RWPE1 (cell line): ENCODE measurements around the gene EFCAB10.
"Not testable (repeated sequence)": the region's sequence is repeated elsewhere in the genome, so short reads cannot be mapped to it uniquely, and the experiment has no call there.

Source experiments
- CTCF ChIA-PET: fragments of 350-600 bp; sonication (Branson Sonifier 250); formaldehyde crosslinking; extraction: SDS; loops from one replicate; lab custom pipeline; 2021; lab: Yijun Ruan, JAX
- POLR2A ChIA-PET: fragments of 400-600 bp; formaldehyde crosslinking; extraction: SDS; loops from one replicate; lab custom pipeline; 2020; ENCODE audit warnings: antibody characterized with exemption; ENCODE audit not compliant: low non-redundant PET; lab: Yijun Ruan, JAX
- DNase-seq: peaks from one replicate; pipeline ENCODE4 v3.0.0; 2012; ENCODE audit warnings: low spot score
- H3K27ac ChIP-seq: fragments of 450-650 bp; 2 replicates; pipeline ENCODE4 v1.5.1; 2017
- CTCF ChIP-seq: fragments of 450-650 bp; conservative IDR thresholded peaks from 2 replicates; pipeline ENCODE4 v1.5.1; 2017; ENCODE audit warnings: low read depth, mild to moderate bottlenecking

The EFCAB10 gene

GRCh38 chr7:105538339-105538738, 43.0 kb downstream of the EFCAB10 start:
- ChIA-PET CTCF (no interaction called here), POLR2A (no interaction called here)
- no peak for TF ChIP-seq CTCF
- no peak overlapping the region for H3K27ac ChIP-seq
- no peak for DNase-seq

DNA sequence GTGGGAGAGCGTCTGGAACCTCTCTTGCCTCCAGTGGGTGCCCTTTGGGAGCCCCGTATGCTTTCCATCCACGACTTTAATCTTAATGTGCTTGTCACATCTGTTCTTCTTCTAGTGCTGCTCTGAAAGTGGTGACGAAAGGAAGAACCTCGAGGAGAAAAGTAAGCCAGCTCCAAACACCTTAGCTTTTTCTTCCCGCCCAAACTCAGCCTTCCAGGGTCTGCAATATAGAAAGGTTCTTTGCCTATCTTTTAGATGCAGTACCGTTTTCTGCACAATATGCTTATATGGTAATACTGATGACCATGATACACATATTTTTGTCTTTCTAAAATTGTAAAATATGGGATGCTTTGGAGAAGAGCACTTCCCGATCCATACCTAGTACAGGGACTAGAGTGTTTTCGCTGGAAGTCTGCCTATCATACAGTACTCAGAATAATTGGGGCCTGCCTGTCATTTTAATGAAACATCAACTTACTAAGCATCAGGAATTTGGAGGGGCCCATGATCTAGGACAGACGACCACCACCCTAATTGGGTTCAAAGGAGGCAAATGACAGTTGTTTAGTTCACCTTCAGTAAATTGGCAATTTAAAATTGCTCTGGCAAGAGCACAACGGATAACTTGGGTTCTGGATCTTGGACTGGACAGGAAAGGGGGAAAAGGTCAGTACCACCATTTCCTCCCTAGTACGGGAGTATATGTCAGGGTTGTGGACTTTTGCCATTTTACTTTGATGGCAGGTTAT, 48.4 kb downstream of the EFCAB10 start:
- DNase-seq: no peak
- CTCF ChIA-PET: interaction anchor here (0.6 to 0.7 kb wide), 2 partner anchors 56 to 1939 kb away, joined by 3 to 5 read pairs; no protein-coding TSS in a partner anchor
- POLR2A ChIA-PET: no interaction called here
- no peak for TF ChIP-seq CTCF
- peak overlapping the region; percentile 76 for H3K27ac ChIP-seq

- CTCF ChIA-PET: interaction anchor here (0.6 to 1.4 kb wide), 5 partner anchors 11 to 1940 kb away, joined by 3 to 5 read pairs (median 5); no protein-coding TSS in a partner anchor
- POLR2A ChIA-PET: no interaction called here
- DNase-seq: peak; percentile 89
- peak within 1 kb of the TSS; percentile 76 for H3K27ac ChIP-seq
- peak; percentile 97 for TF ChIP-seq CTCF
Observed at GRCh38 chr7:105531792-105532671, 49.3 kb downstream of the EFCAB10 start, which contains the start of gene RINT1. TSS of gene RINT1 (plus strand) at chr7:105532201. CDS start at chr7:105532316, 115 bp downstream.

- CTCF ChIA-PET: interaction anchor here (0.7 kb wide), 1 partner anchor 110 kb away, joined by 3 read pairs; no protein-coding TSS in a partner anchor
Observed at GRCh38 chr7:105530546-105530945, 50.7 kb downstream of the EFCAB10 start.

DNA sequence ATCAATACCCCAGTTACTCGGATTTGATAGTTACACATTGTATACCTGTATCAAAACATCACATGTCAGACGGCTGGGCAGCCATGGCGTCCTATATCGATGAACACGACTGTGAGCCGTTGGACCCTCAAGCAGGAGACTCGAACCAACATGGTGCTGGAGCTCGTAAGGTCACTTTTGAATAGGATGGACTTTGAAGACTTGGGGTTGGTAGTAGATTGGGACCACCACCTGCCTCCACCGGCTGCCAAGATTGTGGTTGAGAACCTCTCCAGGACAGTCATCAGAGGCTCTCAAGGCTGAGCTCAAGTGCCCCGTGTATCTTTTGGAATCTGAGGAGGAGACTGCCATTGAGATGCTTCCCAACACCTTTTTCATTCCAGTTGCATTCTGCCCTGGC, 51.2 kb downstream of the EFCAB10 start:
- no peak overlapping the region for H3K27ac ChIP-seq
- no peak for DNase-seq
- ChIA-PET POLR2A (no interaction called here), CTCF (interaction anchor here (0.7 kb wide), 1 partner anchor 110 kb away, joined by 3 read pairs; no protein-coding TSS in a partner anchor)
- no peak for TF ChIP-seq CTCF

More at GRCh38 chr7:105530546-105530945, 50.7 kb downstream of the EFCAB10 start:
- DNase-seq: no peak
- no peak for TF ChIP-seq CTCF
- POLR2A ChIA-PET: no interaction called here
- no peak overlapping the region for H3K27ac ChIP-seq

DNA sequence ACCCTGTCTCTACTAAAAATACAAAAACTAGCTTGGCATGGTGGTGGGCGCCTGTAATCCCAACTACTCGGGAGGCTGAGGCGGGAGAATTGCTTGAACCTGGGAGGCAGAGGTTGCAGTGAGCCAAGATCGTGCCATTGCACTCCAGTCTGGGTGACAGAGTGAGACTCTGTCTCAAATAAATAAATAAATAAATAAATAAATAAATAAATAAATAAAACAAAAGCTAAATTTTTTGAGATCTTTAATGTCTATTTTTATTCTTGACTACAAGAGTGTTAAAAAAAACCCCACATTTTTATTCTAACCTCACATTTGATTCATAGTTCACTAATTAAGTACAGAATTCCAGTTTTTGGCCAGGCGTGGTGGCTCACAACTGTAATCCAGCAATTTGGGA, 53.6 kb downstream of the EFCAB10 start:
- DNase-seq, H3K27ac ChIP-seq, POLR2A ChIA-PET: not testable (repeated sequence)
- CTCF ChIA-PET: interaction anchor here (1.1 kb wide), 1 partner anchor 76 kb away, joined by 4 read pairs; no protein-coding TSS in a partner anchor
